Testis (tissue), 3 donors: ENCODE measurements around the gene DCBLD2. TPM values are rescaled to one million over a fixed set of nuclear protein-coding genes. Genes with fewer than 3 reads are reported as not detected.

ENCODE experiments used
- DNase-seq: peaks from one replicate; pipeline ENCODE4 v3.0.0-alpha.2; 2019
- H3K27ac ChIP-seq, 2 donors: fragments of 200-600 bp; sonication (generic); one replicate each; pipeline ENCODE4 v1.5.1; 2019
- H3K27me3 ChIP-seq: fragments of 200-600 bp; sonication (generic); one replicate; pipeline ENCODE4 v1.5.1; 2019
- H3K36me3 ChIP-seq: fragments of 200-600 bp; sonication (generic); one replicate; pipeline ENCODE4 v1.5.1; 2017; ENCODE audit warnings: low read depth; ENCODE audit errors: missing control alignments
- H3K4me1 ChIP-seq: fragments of 200-600 bp; sonication (generic); one replicate; pipeline ENCODE4 v1.5.1; 2019
- H3K4me3 ChIP-seq, 2 donors: fragments of 200-600 bp; sonication (generic); one replicate each; pipeline ENCODE4 v1.5.1; 2017 to 2019
- H3K9me3 ChIP-seq: fragments of 200-600 bp; sonication (generic); one replicate; pipeline ENCODE4 v1.5.1; 2017
- CTCF ChIP-seq, 3 experiments: fragments of 450-650 bp in 2 of 3; fragments of 200-600 bp in 1 of 3; sonication (generic) in 1 of 3; IDR thresholded peaks; one replicate each; pipeline ENCODE4 v1.5.1; 2016 to 2019; ENCODE audit warnings: antibody characterized with exemption in 3 of 3, mild to moderate bottlenecking in 2 of 3, moderate library complexity in 1 of 3
- POLR2A ChIP-seq: fragments of 450-650 bp; IDR thresholded peaks from one replicate; pipeline ENCODE4 v1.6.1; 2017; ENCODE audit warnings: antibody characterized with exemption, mild to moderate bottlenecking, moderate library complexity
- WGBS, 2 donors: methylation state at CpG; one replicate each; pipeline ENCODE4 v1.1.5; 2018; 5-methylcytosine and 5-hydroxymethylcytosine counted together
- intact Hi-C: fragments of 100-400 bp; cut with DNase I; formaldehyde crosslinking; loops from one replicate; pipeline ENCODE4 v1.15.1; 2023; ENCODE audit warnings: low total_unique reads
- polyA plus RNA-seq: library from polyadenylated mRNA; stranded (reverse); fragments of 350-450 nt; fragmentation: Illumina TruSeq; extraction: RNeasy Lipid Tissue Mini Kit (QIAGEN cat#74804); gene quantifications from one replicate; pipeline ENCODE4 v1.2.3, GENCODE V29; 2014; ENCODE audit warnings: low read depth, low replicate concordance; ENCODE audit not compliant: insufficient read depth
- total RNA-seq, 2 donors: library from RNA; depleted of rRNA; stranded (reverse); fragments of >200 nt; gene quantifications; one replicate each; pipeline ENCODE4 v1.2.3, GENCODE V29; 2016

The DCBLD2 gene
- total and polyA plus RNA-seq, 3 donors from 2014 or later = 48.5 to 211 (median 161) TPM

- Histone ChIP-seq H3K4me1 (no peaks in the 10 kb centered on the region), H3K36me3 (peaks cover 5% of the 10 kb centered on the region), H3K4me3 (no peak overlapping the region), H3K9me3 (no peaks in the 10 kb centered on the region), H3K27ac (no peak overlapping the region), H3K27me3 (no peaks in the 10 kb centered on the region)
- intact Hi-C loops = no loop called here
- DNase-seq = no peak
- 92 to 97% methylated on average over 4 of the region's 4 CpGs for WGBS, 2 donors
- TF ChIP-seq CTCF (IDR thresholded peaks at IDR 0.05) (no peak), POLR2A (no peak)
Observed at GRCh38 chr3:98807011-98807410, 94.5 kb downstream of the DCBLD2 start.

GRCh38 chr3:98806521-98806920, 95.0 kb downstream of the DCBLD2 start:
- no peaks in the 10 kb centered on the region for H3K9me3 ChIP-seq
- TF ChIP-seq POLR2A = no peak
- TF ChIP-seq CTCF (IDR thresholded peaks at IDR 0.05) = no peak
- intact Hi-C loops = no loop called here
- no peak overlapping the region for H3K4me3 ChIP-seq
- no peak overlapping the region for H3K27ac ChIP-seq
- DNase-seq = no peak
- no peaks in the 10 kb centered on the region for H3K27me3 ChIP-seq
- H3K36me3 ChIP-seq = peaks cover 5% of the 10 kb centered on the region
- 85 to 92% methylated on average over 1 of the region's 1 CpG for WGBS, 2 donors
- no peaks in the 10 kb centered on the region for H3K4me1 ChIP-seq

GRCh38 chr3:98805571-98805970, 95.9 kb downstream of the DCBLD2 start:
- intact Hi-C loops = no loop called here
- 73 to 89% methylated on average over 6 of the region's 6 CpGs for WGBS, 2 donors
- Histone ChIP-seq H3K27ac (no peak overlapping the region), H3K4me3 (no peak overlapping the region), H3K36me3 (peaks cover 5% of the 10 kb centered on the region), H3K4me1 (no peaks in the 10 kb centered on the region), H3K9me3 (no peaks in the 10 kb centered on the region), H3K27me3 (no peaks in the 10 kb centered on the region)
- no peak for DNase-seq
- no peak for TF ChIP-seq CTCF (IDR thresholded peaks at IDR 0.05)
- no peak for TF ChIP-seq POLR2A

- H3K27me3 ChIP-seq = no peaks in the 10 kb centered on the region
- H3K4me3 ChIP-seq = no peak overlapping the region
- H3K27ac ChIP-seq = no peak overlapping the region
- H3K36me3 ChIP-seq = no peaks in the 10 kb centered on the region
- WGBS, 2 donors = 93% methylated on average over 7 of the region's 7 CpGs
- DNase-seq = no peak
- intact Hi-C loops = no loop called here
- H3K4me1 ChIP-seq = no peaks in the 10 kb centered on the region
- TF ChIP-seq CTCF (IDR thresholded peaks at IDR 0.05) = no peak
- TF ChIP-seq POLR2A = no peak
- H3K9me3 ChIP-seq = no peaks in the 10 kb centered on the region
Observed at GRCh38 chr3:98801043-98801747, 100.3 kb downstream of the DCBLD2 start.

- Histone ChIP-seq H3K27ac (no peak overlapping the region), H3K36me3 (no peaks in the 10 kb centered on the region), H3K4me3 (no peak overlapping the region), H3K9me3 (no peaks in the 10 kb centered on the region), H3K27me3 (no peaks in the 10 kb centered on the region), H3K4me1 (no peaks in the 10 kb centered on the region)
- no peak for TF ChIP-seq CTCF (IDR thresholded peaks at IDR 0.05)
- TF ChIP-seq POLR2A = no peak
- 89 to 98% methylated on average over 3 of the region's 3 CpGs for WGBS, 2 donors
- intact Hi-C loops = no loop called here
- no peak for DNase-seq
Observed at GRCh38 chr3:98800401-98800800, 101.1 kb downstream of the DCBLD2 start.
